Central memory CD8-positive, alpha-beta T cell (primary cell): ENCODE results near the gene KIR3DL2.
"Not testable (repeated sequence)": the region's sequence is repeated elsewhere in the genome, so short reads cannot be mapped to it uniquely, and the experiment has no call there.

ENCODE experiments used
- ATAC-seq: fragments of 150-1000 bp; cut with Tn5 transposase; replicated peaks from 2 replicates; pipeline ENCODE4 v1.10.0; 2022; ENCODE audit warnings: mild to moderate bottlenecking, moderate FRiP score, moderate number of reproducible peaks; ENCODE audit not compliant: poor library complexity, severe bottlenecking; ENCODE audit errors: extremely low read depth
- DNase-seq, 2 donors: peaks; one replicate each; pipeline ENCODE4 v3.0.0; 2021; ENCODE audit warnings: low spot score in 2 of 2
- H3K27ac Mint-ChIP-seq: one replicate; pipeline ENCODE4 v1.8.0; 2022; ENCODE audit warnings: low read depth, mild to moderate bottlenecking, moderate library complexity, mixed read lengths
- H3K27me3 Mint-ChIP-seq: one replicate; pipeline ENCODE4 v1.8.0; 2022; ENCODE audit warnings: mixed read lengths
- H3K36me3 Mint-ChIP-seq: one replicate; pipeline ENCODE4 v1.8.0; 2022; ENCODE audit warnings: mild to moderate bottlenecking, moderate library complexity, mixed read lengths; ENCODE audit not compliant: insufficient read depth
- H3K4me1 Mint-ChIP-seq: one replicate; pipeline ENCODE4 v1.8.0; 2022; ENCODE audit warnings: mixed read lengths
- H3K4me3 Mint-ChIP-seq: one replicate; pipeline ENCODE4 v1.8.0; 2022; ENCODE audit warnings: mild to moderate bottlenecking, moderate library complexity, mixed read lengths
- H3K9me3 Mint-ChIP-seq: one replicate; pipeline ENCODE4 v1.8.0; 2022; ENCODE audit warnings: mixed read lengths

KIR3DL2 gene

DNA sequence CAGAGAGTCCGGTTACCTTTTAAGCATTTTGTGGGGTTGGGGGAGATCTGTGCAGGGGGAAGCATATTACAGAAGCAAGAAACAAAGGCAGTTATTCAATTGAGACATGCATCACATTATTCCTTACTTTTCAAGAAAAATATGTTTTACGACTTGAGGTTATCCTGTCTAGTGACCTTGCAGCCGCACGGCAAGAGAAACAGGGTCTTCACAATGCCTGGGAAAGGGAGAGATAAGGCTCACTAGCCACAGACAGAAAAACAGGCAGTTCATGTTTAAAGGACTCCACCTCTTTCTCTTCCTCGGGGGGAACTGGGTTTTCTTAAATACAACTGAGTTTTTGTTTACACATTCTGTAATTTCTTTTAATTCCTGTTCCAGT is 55.2 kb downstream of the KIR3DL2 start:
- DNase-seq (no peak), ATAC-seq (no peak)
- H3K4me3 Mint-ChIP-seq = peak overlapping the region; percentile 68
- H3K27ac Mint-ChIP-seq = peak overlapping the region; percentile 72
- H3K4me1 Mint-ChIP-seq = no peaks in the 10 kb centered on the region
- peaks cover 3% of the 10 kb centered on the region for H3K36me3 Mint-ChIP-seq
- H3K27me3 Mint-ChIP-seq = peaks cover 10% of the 10 kb centered on the region
- H3K9me3 Mint-ChIP-seq = peaks cover 5% of the 10 kb centered on the region

DNA sequence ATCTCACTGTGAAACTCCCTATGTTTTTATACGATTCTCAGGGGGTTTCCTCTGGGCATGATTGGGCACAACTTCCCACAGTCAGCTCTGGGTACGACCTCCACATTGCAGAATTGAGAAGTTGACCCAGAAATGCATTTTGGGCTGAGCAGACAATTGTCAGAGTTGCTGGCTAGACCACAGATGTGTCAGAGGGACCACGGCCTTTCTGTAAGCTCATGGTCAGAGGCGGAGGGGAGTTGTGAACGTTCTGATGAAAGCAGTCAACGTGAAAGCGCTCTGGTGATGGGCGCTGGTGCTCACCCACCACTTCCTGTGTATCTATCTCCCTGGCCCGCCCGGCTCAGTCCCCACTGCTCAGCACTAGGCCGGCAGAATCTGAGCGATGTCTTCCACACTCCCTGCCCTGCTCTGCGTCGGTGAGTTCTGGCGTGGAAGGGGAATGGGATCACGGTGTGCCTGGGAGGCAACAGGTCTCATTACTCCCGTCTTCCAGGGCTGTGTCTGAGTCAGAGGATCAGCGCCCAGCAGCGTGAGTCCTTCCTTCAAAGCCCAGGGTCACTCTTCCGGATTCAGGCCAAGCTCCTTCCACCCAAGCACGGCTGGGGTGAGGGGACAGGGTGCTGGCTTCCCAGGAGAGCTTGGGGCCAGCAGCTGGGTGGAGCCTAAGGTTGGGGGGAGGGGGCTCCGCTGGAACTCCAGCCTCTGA is 55.7 kb downstream of the KIR3DL2 start, which contains the start of gene NCR1:
TSS of gene NCR1 (plus strand) at position 346 of the 709 bp plus-strand sequence. CDS start at position 386, 40 bp downstream.
- H3K36me3 Mint-ChIP-seq = peaks cover 3% of the 10 kb centered on the region
- H3K27me3 Mint-ChIP-seq = peaks cover 10% of the 10 kb centered on the region
- H3K4me3 Mint-ChIP-seq = peak within 1 kb of the TSS; percentile 68
- ATAC-seq (peak; percentile 79), DNase-seq (peak in 1 of 2 donors; percentile 25)
- no peaks in the 10 kb centered on the region for H3K4me1 Mint-ChIP-seq
- H3K9me3 Mint-ChIP-seq = peaks cover 5% of the 10 kb centered on the region
- peak within 1 kb of the TSS; percentile 72 for H3K27ac Mint-ChIP-seq

DNA sequence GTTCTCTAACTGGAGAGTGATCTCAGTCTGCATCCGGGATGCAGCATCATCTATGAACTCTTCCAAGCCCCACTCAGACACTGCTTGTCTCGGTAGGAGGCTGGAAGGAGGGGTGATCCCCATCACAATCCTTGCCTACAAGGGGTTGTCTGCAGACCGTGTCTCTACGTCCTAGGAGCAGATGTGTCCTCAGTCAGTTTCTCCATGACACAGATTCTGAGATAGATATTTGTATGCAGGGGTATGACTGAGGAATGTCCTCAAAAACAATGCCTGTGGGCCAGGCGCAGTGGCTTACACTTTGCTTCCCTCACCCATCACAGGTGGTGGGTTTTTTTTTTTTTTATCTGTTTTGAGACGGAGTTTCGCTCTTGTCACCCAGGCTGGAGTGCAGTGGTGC is 56.6 kb downstream of the KIR3DL2 start:
- Mint-ChIP-seq H3K4me1 (no peaks in the 10 kb centered on the region), H3K36me3 (peaks cover 3% of the 10 kb centered on the region), H3K27ac (no peak overlapping the region), H3K4me3 (peak overlapping the region; percentile 68), H3K9me3 (peaks cover 4% of the 10 kb centered on the region), H3K27me3 (peaks cover 10% of the 10 kb centered on the region)
- ATAC-seq (no peak), DNase-seq (no peak)

GRCh38 chr19:54907899-54908298 is 57.7 kb downstream of the KIR3DL2 start:
- H3K36me3 Mint-ChIP-seq, H3K4me1 Mint-ChIP-seq, H3K9me3 Mint-ChIP-seq, ATAC-seq, DNase-seq, H3K27ac Mint-ChIP-seq, H3K4me3 Mint-ChIP-seq: not testable (repeated sequence)
- peaks cover 16% of the 10 kb centered on the region for H3K27me3 Mint-ChIP-seq
